Esophagus squamous epithelium (tissue), 4 donors: ENCODE data around the gene MRPS23.

ENCODE experiments used
- CTCF ChIP-seq, 6 experiments: fragments of 450-650 bp in 4 of 6; fragments of 200-600 bp in 2 of 6; sonication (generic) in 2 of 6; IDR thresholded peaks; one replicate each; pipeline ENCODE4 v1.5.1; 2016 to 2019; ENCODE audit warnings: antibody characterized with exemption in 6 of 6, mild to moderate bottlenecking in 4 of 6, moderate library complexity in 4 of 6
- POLR2A ChIP-seq, 4 donors: fragments of 450-650 bp; IDR thresholded peaks; one replicate each; pipeline ENCODE4 v1.6.1; 2017; ENCODE audit warnings: antibody characterized with exemption in 4 of 4, mild to moderate bottlenecking in 4 of 4, moderate library complexity in 3 of 4

- TF ChIP-seq CTCF (IDR thresholded peaks at IDR 0.05): no peak
- no peak for TF ChIP-seq POLR2A (IDR thresholded peaks at IDR 0.05)
These were observed 10.7 kb upstream of the MRPS23 start for GRCh38 chr17:57860414-57860999.
